WTC11 (cell line): Measurements from ENCODE around the gene FBXO47. TPM values are rescaled to one million over a fixed set of nuclear protein-coding genes. Genes with fewer than 3 reads are reported as not detected.

ENCODE experiments used
- ATAC-seq: fragments of 200-7000 bp; cut with Tn5 transposase; 2 replicates; pipeline ENCODE4 v1.10.0; 2021; ENCODE audit warnings: mild to moderate bottlenecking, moderate library complexity
- CTCF ChIA-PET: fragments of 300-600 bp; sonication (Branson Sonifier 250); formaldehyde crosslinking; loops from one replicate; lab custom pipeline; 2021; ENCODE audit warnings: antibody characterized with exemption; lab: Charles Lee
- POLR2A ChIA-PET: fragments of 350-600 bp; sonication (Branson Sonifier 250); formaldehyde crosslinking; loops from one replicate; lab custom pipeline; 2021; ENCODE audit warnings: antibody characterized with exemption; lab: Charles Lee
- DNase-seq: peaks from one replicate; pipeline ENCODE4 v3.0.0; 2021; ENCODE audit warnings: low spot score
- H3K27ac Mint-ChIP-seq: 2 replicates; pipeline ENCODE4 v1.8.0; 2021; ENCODE audit warnings: mixed read lengths
- H3K27me3 Mint-ChIP-seq: 2 replicates; pipeline ENCODE4 v1.8.0; 2021; ENCODE audit warnings: low read depth, mild to moderate bottlenecking, moderate library complexity, mixed read lengths
- H3K36me3 Mint-ChIP-seq: 2 replicates; pipeline ENCODE4 v1.8.0; 2021; ENCODE audit warnings: mixed read lengths
- H3K4me1 Mint-ChIP-seq: 2 replicates; pipeline ENCODE4 v1.8.0; 2022; ENCODE audit warnings: mixed read lengths
- H3K4me3 Mint-ChIP-seq: 2 replicates; pipeline ENCODE4 v1.8.0; 2021; ENCODE audit warnings: mild to moderate bottlenecking, moderate library complexity, mixed read lengths
- H3K9me3 Mint-ChIP-seq: 2 replicates; pipeline ENCODE4 v1.8.0; 2021; ENCODE audit warnings: mixed read lengths
- E2F4 ChIP-seq: sonication (generic); formaldehyde crosslinking; IDR thresholded peaks from 2 replicates; pipeline ENCODE4 v1.8.1; 2022; ENCODE audit warnings: low read depth, mild to moderate bottlenecking, moderate library complexity, missing genetic modification reagents, borderline replicate concordance
- EMX1 ChIP-seq: fragments of 250-450 bp; sonication (Bioruptor Pico); IDR thresholded peaks from 2 replicates; pipeline ENCODE4 v1.8.0; 2021; ENCODE audit warnings: mild to moderate bottlenecking
- ERG ChIP-seq: fragments of 250-450 bp; sonication (Bioruptor Pico); IDR thresholded peaks from 2 replicates; pipeline ENCODE4 v1.8.0; 2021; ENCODE audit warnings: mild to moderate bottlenecking
- FOXJ3 ChIP-seq: sonication (generic); formaldehyde crosslinking; IDR thresholded peaks from 2 replicates; pipeline ENCODE4 v1.9.0; 2021; ENCODE audit warnings: missing genetic modification reagents, mild to moderate bottlenecking, borderline replicate concordance
- GABPB1 ChIP-seq: sonication (generic); formaldehyde crosslinking; IDR thresholded peaks from 2 replicates; pipeline ENCODE4 v1.8.1; 2023; ENCODE audit warnings: mild to moderate bottlenecking, missing genetic modification reagents
- GTF2I ChIP-seq: fragments of 250-450 bp; sonication (Bioruptor Pico); conservative IDR thresholded peaks from 2 replicates; pipeline ENCODE4 v1.4.0; 2021; ENCODE audit warnings: mild to moderate bottlenecking
- MXD4 ChIP-seq: fragments of 250-450 bp; sonication (Bioruptor Pico); IDR thresholded peaks from 2 replicates; pipeline ENCODE4 v1.8.0; 2021; ENCODE audit warnings: mild to moderate bottlenecking, moderate library complexity, borderline replicate concordance
- MYBL2 ChIP-seq: sonication (generic); formaldehyde crosslinking; IDR thresholded peaks from 2 replicates; pipeline ENCODE4 v1.8.1; 2023; ENCODE audit warnings: mild to moderate bottlenecking, moderate library complexity, missing genetic modification reagents
- NR1H2 ChIP-seq: sonication (generic); formaldehyde crosslinking; IDR thresholded peaks from 2 replicates; pipeline ENCODE4 v1.9.0; 2021; ENCODE audit warnings: mild to moderate bottlenecking, moderate library complexity, missing genetic modification reagents
- SMAD3 ChIP-seq: sonication (generic); formaldehyde crosslinking; IDR thresholded peaks from 2 replicates; pipeline ENCODE4 v1.8.0; 2022; ENCODE audit warnings: missing genetic modification reagents, mild to moderate bottlenecking, borderline replicate concordance
- ZNF396 ChIP-seq: fragments of 250-450 bp; sonication (Bioruptor Pico); IDR thresholded peaks from 2 replicates; pipeline ENCODE4 v1.8.0; 2021; ENCODE audit warnings: mild to moderate bottlenecking, moderate library complexity, borderline replicate concordance
- ZNF532 ChIP-seq: fragments of 250-450 bp; sonication (Bioruptor Pico); IDR thresholded peaks from 2 replicates; pipeline ENCODE4 v1.9.0; 2021; ENCODE audit warnings: mild to moderate bottlenecking, borderline replicate concordance
- total RNA-seq: library from RNA; stranded (reverse); gene quantifications from 3 replicates; pipeline ENCODE4 v1.2.3, GENCODE V29; 2021
- TF ChIP-seq, protein P1 (sequence below): fragments of 200-600 bp; IDR thresholded peaks from 2 replicates; pipeline ENCODE4 v1.8.0; 2022; ENCODE audit warnings: antibody characterized with exemption

The FBXO47 gene
- total RNA-seq, 1 experiment from 2014 or later = not detected

DNA sequence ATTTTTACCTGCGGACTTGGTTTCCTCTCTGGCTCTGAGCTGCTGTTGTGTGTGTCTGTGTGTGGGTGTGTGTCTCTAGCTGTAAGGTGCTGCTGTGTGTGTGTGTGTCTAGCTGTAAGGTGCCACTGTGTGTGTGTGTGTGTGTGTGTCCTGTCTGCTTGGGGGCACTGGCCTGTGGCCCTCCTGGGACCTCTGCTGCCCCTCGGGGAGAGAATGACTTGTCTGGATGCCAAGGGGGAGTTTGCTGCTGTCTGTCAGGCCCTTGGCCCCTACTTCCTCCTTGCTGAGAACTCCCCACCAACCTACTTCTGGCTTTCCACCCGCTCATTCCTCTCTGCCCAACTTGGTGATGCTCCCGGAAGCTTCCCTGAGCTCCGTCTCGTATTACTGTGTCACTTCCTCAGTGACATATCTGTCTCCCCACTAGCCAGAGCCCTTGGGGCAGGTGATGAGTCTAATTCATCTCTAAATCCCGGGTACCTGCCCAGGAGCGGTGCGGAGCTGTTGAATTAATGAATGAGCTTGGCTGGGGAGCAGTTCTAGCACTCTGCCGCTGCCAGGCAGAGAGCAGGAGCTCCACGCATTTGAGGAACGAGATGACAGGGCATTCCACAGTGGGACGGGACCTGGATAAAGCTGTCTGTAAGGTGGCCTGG is 45.3 kb downstream of the FBXO47 start (continued):
- TF ChIP-seq NR1H2 (CRISPR knock-in tag) (no peak), E2F4 (CRISPR knock-in tag) (no peak), EMX1 (CRISPR knock-in tag) (no peak), MXD4 (CRISPR knock-in tag) (no peak), GTF2I (CRISPR knock-in tag) (no peak), MYBL2 (CRISPR knock-in tag) (no peak), SMAD3 (CRISPR knock-in tag) (no peak), ZNF396 (CRISPR knock-in tag) (no peak), ERG (no peak)
- TF ChIP-seq, protein P1, sequence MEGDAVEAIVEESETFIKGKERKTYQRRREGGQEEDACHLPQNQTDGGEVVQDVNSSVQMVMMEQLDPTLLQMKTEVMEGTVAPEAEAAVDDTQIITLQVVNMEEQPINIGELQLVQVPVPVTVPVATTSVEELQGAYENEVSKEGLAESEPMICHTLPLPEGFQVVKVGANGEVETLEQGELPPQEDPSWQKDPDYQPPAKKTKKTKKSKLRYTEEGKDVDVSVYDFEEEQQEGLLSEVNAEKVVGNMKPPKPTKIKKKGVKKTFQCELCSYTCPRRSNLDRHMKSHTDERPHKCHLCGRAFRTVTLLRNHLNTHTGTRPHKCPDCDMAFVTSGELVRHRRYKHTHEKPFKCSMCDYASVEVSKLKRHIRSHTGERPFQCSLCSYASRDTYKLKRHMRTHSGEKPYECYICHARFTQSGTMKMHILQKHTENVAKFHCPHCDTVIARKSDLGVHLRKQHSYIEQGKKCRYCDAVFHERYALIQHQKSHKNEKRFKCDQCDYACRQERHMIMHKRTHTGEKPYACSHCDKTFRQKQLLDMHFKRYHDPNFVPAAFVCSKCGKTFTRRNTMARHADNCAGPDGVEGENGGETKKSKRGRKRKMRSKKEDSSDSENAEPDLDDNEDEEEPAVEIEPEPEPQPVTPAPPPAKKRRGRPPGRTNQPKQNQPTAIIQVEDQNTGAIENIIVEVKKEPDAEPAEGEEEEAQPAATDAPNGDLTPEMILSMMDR = no peak
- TF ChIP-seq, all 79 proteins: peak for 0

- H3K4me1 Mint-ChIP-seq = peaks cover 29% of the 10 kb centered on the region
- no peak overlapping the region; the same call in 1 of the 2 replicates for H3K27ac Mint-ChIP-seq
- TF ChIP-seq ZNF532 (no peak), GABPB1 (CRISPR knock-in tag) (no peak), FOXJ3 (CRISPR knock-in tag) (no peak)
- no peak overlapping the region for H3K4me3 Mint-ChIP-seq
- peaks cover 15% of the 10 kb centered on the region for H3K36me3 Mint-ChIP-seq
- ATAC-seq (no peak), DNase-seq (no peak)
- CTCF ChIA-PET = no interaction called here
- H3K9me3 Mint-ChIP-seq = no peaks in the 10 kb centered on the region
- POLR2A ChIA-PET = no interaction called here
- no peaks in the 10 kb centered on the region for H3K27me3 Mint-ChIP-seq
Measured at GRCh38 chr17:38920374-38921291, 46.6 kb downstream of the FBXO47 start.
